Ishikawa (cell line): ENCODE results near the gene PHLDA2.
A peak's percentile ranks its signal among the peaks of the same experiment; 100 is the strongest.

ENCODE experiments used
- CEBPB ChIP-seq: IDR thresholded peaks from 2 replicates; pipeline ENCODE4 v1.6.1; 2012
- CREB1 ChIP-seq: IDR thresholded peaks from 2 replicates; pipeline ENCODE4 v1.6.1; 2012; ENCODE audit warnings: low read depth
- EGR1 ChIP-seq: IDR thresholded peaks from 2 replicates; pipeline ENCODE4 v1.6.1; 2012
- EP300 ChIP-seq: IDR thresholded peaks from 2 replicates; pipeline ENCODE4 v1.6.1; 2012; ENCODE audit warnings: borderline replicate concordance
- FOXM1 ChIP-seq: IDR thresholded peaks from 2 replicates; pipeline ENCODE4 v1.6.1; 2012; ENCODE audit warnings: low read depth, borderline replicate concordance
- MAX ChIP-seq: IDR thresholded peaks from 2 replicates; pipeline ENCODE4 v1.6.1; 2012
- NFIC ChIP-seq: IDR thresholded peaks from 2 replicates; pipeline ENCODE4 v1.6.1; 2012
- RAD21 ChIP-seq: IDR thresholded peaks from 2 replicates; pipeline ENCODE4 v1.6.1; 2012; ENCODE audit warnings: low read depth
- REST ChIP-seq: IDR thresholded peaks from 2 replicates; pipeline ENCODE4 v1.6.1; 2012; ENCODE audit warnings: low read depth, mild to moderate bottlenecking
- TAF1 ChIP-seq: IDR thresholded peaks from 2 replicates; pipeline ENCODE4 v1.6.1; 2012; ENCODE audit warnings: low read depth, mild to moderate bottlenecking
- TCF12 ChIP-seq: IDR thresholded peaks from 2 replicates; pipeline ENCODE4 v1.6.1; 2012; ENCODE audit warnings: low read depth
- TEAD4 ChIP-seq: IDR thresholded peaks from 2 replicates; pipeline ENCODE4 v1.6.1; 2012
- ZBTB7A ChIP-seq: IDR thresholded peaks from 2 replicates; pipeline ENCODE4 v1.6.1; 2012; ENCODE audit warnings: low read depth
- TF ChIP-seq, protein P1 (sequence below): IDR thresholded peaks from 2 replicates; pipeline ENCODE4 v1.6.1; 2012

GRCh38 chr11:2902784-2903671, 26.2 kb downstream of the PHLDA2 start:
- TF ChIP-seq TAF1 = no peak
- TF ChIP-seq MAX = 0 out of 2 replicates have a peak, but pooled peaks have one; percentile 1
- TF ChIP-seq EP300 = no peak
- TF ChIP-seq REST = no peak
- TF ChIP-seq ZBTB7A = no peak
- TF ChIP-seq, protein P1, sequence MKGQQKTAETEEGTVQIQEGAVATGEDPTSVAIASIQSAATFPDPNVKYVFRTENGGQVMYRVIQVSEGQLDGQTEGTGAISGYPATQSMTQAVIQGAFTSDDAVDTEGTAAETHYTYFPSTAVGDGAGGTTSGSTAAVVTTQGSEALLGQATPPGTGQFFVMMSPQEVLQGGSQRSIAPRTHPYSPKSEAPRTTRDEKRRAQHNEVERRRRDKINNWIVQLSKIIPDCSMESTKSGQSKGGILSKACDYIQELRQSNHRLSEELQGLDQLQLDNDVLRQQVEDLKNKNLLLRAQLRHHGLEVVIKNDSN = no peak
- no peak for TF ChIP-seq RAD21
- no peak for TF ChIP-seq CREB1
- TF ChIP-seq FOXM1 = no peak
- TF ChIP-seq TEAD4 = no peak
- TF ChIP-seq EGR1 = no peak
- TF ChIP-seq NFIC = no peak
- no peak for TF ChIP-seq TCF12
- TF ChIP-seq CEBPB = no peak
